Panc1 (cell line): Measurements from ENCODE around the gene PNPLA2. TPM values are rescaled to one million over a fixed set of nuclear protein-coding genes. Genes with fewer than 3 reads are reported as not detected.

Experiments
- ATAC-seq: fragments of 200-7000 bp; cut with Tn5 transposase; 2 replicates; pipeline ENCODE4 v1.9.1; 2020; ENCODE audit warnings: mild to moderate bottlenecking, moderate library complexity
- BruUV-seq: library from RNA; stranded (reverse); fragments of 400-500 nt; replicated peaks from 2 replicates; lab custom pipeline; 2021; lab: Mats Ljungman, UMichigan
- CTCF ChIA-PET: fragments of 300-600 bp; sonication (Branson Sonifier 250); formaldehyde crosslinking; loops from one replicate; lab custom pipeline; 2022; ENCODE audit warnings: antibody characterized with exemption; lab: Charles Lee
- POLR2A ChIA-PET: fragments of 300-600 bp; sonication (Branson Sonifier 250); formaldehyde crosslinking; loops from one replicate; lab custom pipeline; 2022; ENCODE audit warnings: antibody characterized with exemption; lab: Charles Lee
- DNase-seq: peaks from one replicate; pipeline ENCODE4 v3.0.0-alpha.2; 2010; ENCODE audit warnings: low read depth, low spot score
- H3K27ac ChIP-seq: 2 replicates; pipeline ENCODE4 v1.5.1; 2011; ENCODE audit warnings: mild to moderate bottlenecking, low read length, inconsistent platforms
- H3K27me3 ChIP-seq: fragments of 200-500 bp; sonication (Bioruptor generic); 2 replicates; pipeline ENCODE4 v1.6.0; 2014; ENCODE audit warnings: low read length, inconsistent platforms; ENCODE audit not compliant: control insufficient read depth, insufficient read depth
- H3K36me3 ChIP-seq: fragments of 200-500 bp; sonication (Bioruptor generic); 2 replicates; pipeline ENCODE4 v1.5.1; 2014; ENCODE audit warnings: inconsistent platforms, mild to moderate bottlenecking, low read length, moderate library complexity; ENCODE audit not compliant: control insufficient read depth, insufficient read depth
- H3K4me1 ChIP-seq: 2 replicates; pipeline ENCODE4 v1.5.1; 2011; ENCODE audit warnings: inconsistent platforms, mild to moderate bottlenecking, low read length, moderate library complexity; ENCODE audit not compliant: control insufficient read depth, insufficient read depth
- H3K4me3 ChIP-seq, 2 experiments: 2 replicates each; pipeline ENCODE4 v1.5.1; 2011 to 2012; ENCODE audit warnings: low read depth in 2 of 2, low read length in 2 of 2, mild to moderate bottlenecking in 2 of 2, inconsistent platforms in 1 of 2, moderate library complexity in 1 of 2
- H3K9me3 ChIP-seq: fragments of 200-500 bp; sonication (Bioruptor generic); 2 replicates; pipeline ENCODE4 v1.5.1; 2014; ENCODE audit warnings: low read depth, mild to moderate bottlenecking, inconsistent platforms, low read length, moderate library complexity; ENCODE audit not compliant: control insufficient read depth, insufficient read depth
- POLR2AphosphoS5 ChIP-seq: IDR thresholded peaks from 2 replicates; pipeline ENCODE4 v1.6.1; 2012; ENCODE audit warnings: mild to moderate bottlenecking, low read depth, low read length, moderate library complexity
- SIN3A ChIP-seq: IDR thresholded peaks from 2 replicates; pipeline ENCODE4 v1.6.1; 2012; ENCODE audit warnings: low read depth, mild to moderate bottlenecking, low read length, moderate library complexity, borderline replicate concordance; ENCODE audit not compliant: insufficient read depth
- TCF7L2 ChIP-seq: IDR thresholded peaks from 2 replicates; pipeline ENCODE4 v1.6.1; 2011; ENCODE audit warnings: mild to moderate bottlenecking, low read depth, low read length, inconsistent platforms
- in situ Hi-C: cut with HindIII; loops from 2 replicates; pipeline ENCODE4 v1.10.0; 2016; ENCODE audit warnings: low sequenced_read_pairs, low pct_unique_long_range_greater_than_20kb
- intact Hi-C: fragments of 100-400 bp; cut with micrococcal nuclease; formaldehyde crosslinking; loops from one replicate; pipeline ENCODE4 v1.10.0; 2022; ENCODE audit not compliant: unreplicated experiment
- total RNA-seq: library from RNA; stranded (reverse); gene quantifications from one replicate; pipeline ENCODE4 v1.2.1, GENCODE V29; 2021; ENCODE audit not compliant: unreplicated experiment
- TF ChIP-seq, protein P1 (sequence below), 2 experiments: IDR thresholded peaks; 2 replicates each; pipeline ENCODE4 v1.6.1; 2011 to 2012; ENCODE audit warnings: low read depth in 2 of 2, control low read depth in 1 of 2, low read length in 1 of 2, mild to moderate bottlenecking in 1 of 2, moderate library complexity in 1 of 2; ENCODE audit not compliant: insufficient read depth in 1 of 2
- TF ChIP-seq, protein P2 (sequence below): fragments of 450-650 bp; IDR thresholded peaks from 2 replicates; pipeline ENCODE4 v1.5.1; 2017; ENCODE audit warnings: mild to moderate bottlenecking

Gene PNPLA2
- total RNA-seq, 1 experiment from 2014 or later = 244 TPM

DNA sequence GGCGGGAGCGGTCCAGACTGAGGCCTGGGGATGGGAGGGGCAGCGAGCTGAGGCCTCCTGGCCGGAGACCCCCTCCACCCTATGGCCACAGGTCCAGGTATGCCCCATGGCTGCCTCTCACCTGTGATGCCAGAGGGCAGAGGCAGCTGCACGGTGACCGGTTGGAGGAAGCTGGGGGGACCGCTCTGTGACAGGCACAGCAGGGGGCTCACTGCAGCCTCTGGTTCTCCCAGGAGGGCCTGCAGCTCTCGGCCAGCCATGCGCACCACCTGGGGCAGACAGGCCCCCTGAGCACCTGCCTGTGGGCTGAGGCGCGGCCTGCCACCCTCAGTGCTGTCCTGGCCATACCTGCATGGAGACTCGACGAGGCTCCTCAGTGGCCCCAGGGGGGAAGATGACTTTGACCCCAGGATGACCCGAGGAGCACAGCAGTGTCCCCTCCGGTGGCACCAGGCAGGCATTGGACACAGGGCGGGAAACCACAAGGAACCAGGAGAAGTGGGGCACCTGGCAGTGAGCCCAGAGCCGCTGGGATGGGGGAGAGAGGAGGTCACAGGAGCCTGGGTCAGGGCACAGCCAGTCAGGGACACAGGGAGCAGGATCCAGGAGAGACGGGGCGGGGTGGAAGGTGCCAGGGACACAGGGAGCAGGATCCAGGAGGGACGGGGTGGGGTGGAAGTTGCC, 17.5 kb upstream of the PNPLA2 start:
- Histone ChIP-seq H3K36me3 (no peaks in the 10 kb centered on the region), H3K4me1 (peaks cover 41% of the 10 kb centered on the region), H3K27ac (no peak overlapping the region), H3K9me3 (no peaks in the 10 kb centered on the region), H3K4me3 (no peak overlapping the region), H3K27me3 (no peaks in the 10 kb centered on the region)
- no peak for DNase-seq
- POLR2A ChIA-PET = no interaction called here
- BruUV-seq = no TSS peak
- CTCF ChIA-PET = interaction anchor here (0.6 kb wide), 1 partner anchor 21 kb away, joined by 3 read pairs; no protein-coding TSS in a partner anchor
- in situ Hi-C loops (no loop called here), intact Hi-C loops (no loop called here)
- no peak for ATAC-seq
- TF ChIP-seq, protein P1, sequence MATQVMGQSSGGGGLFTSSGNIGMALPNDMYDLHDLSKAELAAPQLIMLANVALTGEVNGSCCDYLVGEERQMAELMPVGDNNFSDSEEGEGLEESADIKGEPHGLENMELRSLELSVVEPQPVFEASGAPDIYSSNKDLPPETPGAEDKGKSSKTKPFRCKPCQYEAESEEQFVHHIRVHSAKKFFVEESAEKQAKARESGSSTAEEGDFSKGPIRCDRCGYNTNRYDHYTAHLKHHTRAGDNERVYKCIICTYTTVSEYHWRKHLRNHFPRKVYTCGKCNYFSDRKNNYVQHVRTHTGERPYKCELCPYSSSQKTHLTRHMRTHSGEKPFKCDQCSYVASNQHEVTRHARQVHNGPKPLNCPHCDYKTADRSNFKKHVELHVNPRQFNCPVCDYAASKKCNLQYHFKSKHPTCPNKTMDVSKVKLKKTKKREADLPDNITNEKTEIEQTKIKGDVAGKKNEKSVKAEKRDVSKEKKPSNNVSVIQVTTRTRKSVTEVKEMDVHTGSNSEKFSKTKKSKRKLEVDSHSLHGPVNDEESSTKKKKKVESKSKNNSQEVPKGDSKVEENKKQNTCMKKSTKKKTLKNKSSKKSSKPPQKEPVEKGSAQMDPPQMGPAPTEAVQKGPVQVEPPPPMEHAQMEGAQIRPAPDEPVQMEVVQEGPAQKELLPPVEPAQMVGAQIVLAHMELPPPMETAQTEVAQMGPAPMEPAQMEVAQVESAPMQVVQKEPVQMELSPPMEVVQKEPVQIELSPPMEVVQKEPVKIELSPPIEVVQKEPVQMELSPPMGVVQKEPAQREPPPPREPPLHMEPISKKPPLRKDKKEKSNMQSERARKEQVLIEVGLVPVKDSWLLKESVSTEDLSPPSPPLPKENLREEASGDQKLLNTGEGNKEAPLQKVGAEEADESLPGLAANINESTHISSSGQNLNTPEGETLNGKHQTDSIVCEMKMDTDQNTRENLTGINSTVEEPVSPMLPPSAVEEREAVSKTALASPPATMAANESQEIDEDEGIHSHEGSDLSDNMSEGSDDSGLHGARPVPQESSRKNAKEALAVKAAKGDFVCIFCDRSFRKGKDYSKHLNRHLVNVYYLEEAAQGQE (IDR thresholded peaks at IDR 0.05; ENCODE audit: insufficient read depth in 1 of 2, low read depth in 2 of 2, low read length in 1 of 2) = no peak
- TF ChIP-seq POLR2AphosphoS5 = 0 out of 2 replicates have a peak, but pooled peaks have one; percentile 21

DNA sequence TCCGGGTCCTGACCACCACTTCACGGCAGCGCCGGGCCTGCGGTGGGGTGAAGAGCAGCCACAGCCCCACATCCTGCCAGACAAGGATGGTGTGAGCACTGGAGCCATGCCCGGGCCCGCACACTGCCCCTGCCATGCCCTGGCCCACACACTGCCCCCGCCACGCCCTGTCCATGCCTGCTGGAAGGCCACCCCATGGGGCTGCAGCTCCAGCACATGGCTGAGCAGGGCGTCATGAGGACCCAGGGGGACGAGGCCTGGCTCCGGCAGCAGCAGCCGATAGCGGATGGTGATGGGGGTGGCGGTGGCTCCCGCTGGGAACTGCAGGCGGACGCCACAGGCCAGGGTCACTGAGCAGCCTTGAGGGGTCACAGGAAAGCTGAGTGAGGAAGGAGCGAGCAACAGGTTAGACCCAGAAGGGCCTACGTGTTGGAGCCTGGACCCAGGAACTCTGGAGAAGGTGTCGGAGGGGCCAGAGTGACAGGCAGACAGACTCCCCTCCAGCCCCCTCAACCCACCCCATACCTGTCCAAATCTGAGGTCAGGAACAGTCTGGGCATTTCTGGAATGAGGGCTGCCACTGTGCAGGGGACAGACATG, 16.6 kb upstream of the PNPLA2 start:
- in situ Hi-C loops = no loop called here
- no peaks in the 10 kb centered on the region for H3K9me3 ChIP-seq
- no peaks in the 10 kb centered on the region for H3K27me3 ChIP-seq
- ChIA-PET POLR2A (no interaction called here), CTCF (no interaction called here)
- H3K4me1 ChIP-seq = peaks cover 35% of the 10 kb centered on the region
- intact Hi-C loops = no loop called here
- no peak for ATAC-seq
- TF ChIP-seq POLR2AphosphoS5 (no peak), SIN3A (no peak), TCF7L2 (no peak)
- TF ChIP-seq, protein P1 (IDR thresholded peaks at IDR 0.05; ENCODE audit: insufficient read depth in 1 of 2, low read depth in 2 of 2, low read length in 1 of 2) = no peak
- TF ChIP-seq, protein P2, sequence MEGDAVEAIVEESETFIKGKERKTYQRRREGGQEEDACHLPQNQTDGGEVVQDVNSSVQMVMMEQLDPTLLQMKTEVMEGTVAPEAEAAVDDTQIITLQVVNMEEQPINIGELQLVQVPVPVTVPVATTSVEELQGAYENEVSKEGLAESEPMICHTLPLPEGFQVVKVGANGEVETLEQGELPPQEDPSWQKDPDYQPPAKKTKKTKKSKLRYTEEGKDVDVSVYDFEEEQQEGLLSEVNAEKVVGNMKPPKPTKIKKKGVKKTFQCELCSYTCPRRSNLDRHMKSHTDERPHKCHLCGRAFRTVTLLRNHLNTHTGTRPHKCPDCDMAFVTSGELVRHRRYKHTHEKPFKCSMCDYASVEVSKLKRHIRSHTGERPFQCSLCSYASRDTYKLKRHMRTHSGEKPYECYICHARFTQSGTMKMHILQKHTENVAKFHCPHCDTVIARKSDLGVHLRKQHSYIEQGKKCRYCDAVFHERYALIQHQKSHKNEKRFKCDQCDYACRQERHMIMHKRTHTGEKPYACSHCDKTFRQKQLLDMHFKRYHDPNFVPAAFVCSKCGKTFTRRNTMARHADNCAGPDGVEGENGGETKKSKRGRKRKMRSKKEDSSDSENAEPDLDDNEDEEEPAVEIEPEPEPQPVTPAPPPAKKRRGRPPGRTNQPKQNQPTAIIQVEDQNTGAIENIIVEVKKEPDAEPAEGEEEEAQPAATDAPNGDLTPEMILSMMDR = no peak
- no peaks in the 10 kb centered on the region for H3K36me3 ChIP-seq
- no TSS peak for BruUV-seq
- DNase-seq = no peak
- no peak overlapping the region for H3K4me3 ChIP-seq
- H3K27ac ChIP-seq = no peak overlapping the region
